WI38 (cell line): ENCODE measurements around the gene FAM184A.
"Not testable (repeated sequence)": the region's sequence is repeated elsewhere in the genome, so short reads cannot be mapped to it uniquely, and the experiment has no call there.

ENCODE experiments used
- H3K4me3 ChIP-seq: 2 replicates; pipeline ENCODE4 v1.5.1; 2011; ENCODE audit warnings: low read depth, mild to moderate bottlenecking, control low read depth, low read length
- TF ChIP-seq, protein P1 (sequence below): IDR thresholded peaks from 2 replicates; pipeline ENCODE4 v1.5.1; 2012; ENCODE audit warnings: low read depth, mild to moderate bottlenecking, control low read depth, low read length

Gene FAM184A

GRCh38 chr6:119028091-119028490, 50.4 kb downstream of the FAM184A start:
- H3K4me3 ChIP-seq: no peak overlapping the region
- TF ChIP-seq, protein P1, sequence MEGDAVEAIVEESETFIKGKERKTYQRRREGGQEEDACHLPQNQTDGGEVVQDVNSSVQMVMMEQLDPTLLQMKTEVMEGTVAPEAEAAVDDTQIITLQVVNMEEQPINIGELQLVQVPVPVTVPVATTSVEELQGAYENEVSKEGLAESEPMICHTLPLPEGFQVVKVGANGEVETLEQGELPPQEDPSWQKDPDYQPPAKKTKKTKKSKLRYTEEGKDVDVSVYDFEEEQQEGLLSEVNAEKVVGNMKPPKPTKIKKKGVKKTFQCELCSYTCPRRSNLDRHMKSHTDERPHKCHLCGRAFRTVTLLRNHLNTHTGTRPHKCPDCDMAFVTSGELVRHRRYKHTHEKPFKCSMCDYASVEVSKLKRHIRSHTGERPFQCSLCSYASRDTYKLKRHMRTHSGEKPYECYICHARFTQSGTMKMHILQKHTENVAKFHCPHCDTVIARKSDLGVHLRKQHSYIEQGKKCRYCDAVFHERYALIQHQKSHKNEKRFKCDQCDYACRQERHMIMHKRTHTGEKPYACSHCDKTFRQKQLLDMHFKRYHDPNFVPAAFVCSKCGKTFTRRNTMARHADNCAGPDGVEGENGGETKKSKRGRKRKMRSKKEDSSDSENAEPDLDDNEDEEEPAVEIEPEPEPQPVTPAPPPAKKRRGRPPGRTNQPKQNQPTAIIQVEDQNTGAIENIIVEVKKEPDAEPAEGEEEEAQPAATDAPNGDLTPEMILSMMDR: no peak

DNA sequence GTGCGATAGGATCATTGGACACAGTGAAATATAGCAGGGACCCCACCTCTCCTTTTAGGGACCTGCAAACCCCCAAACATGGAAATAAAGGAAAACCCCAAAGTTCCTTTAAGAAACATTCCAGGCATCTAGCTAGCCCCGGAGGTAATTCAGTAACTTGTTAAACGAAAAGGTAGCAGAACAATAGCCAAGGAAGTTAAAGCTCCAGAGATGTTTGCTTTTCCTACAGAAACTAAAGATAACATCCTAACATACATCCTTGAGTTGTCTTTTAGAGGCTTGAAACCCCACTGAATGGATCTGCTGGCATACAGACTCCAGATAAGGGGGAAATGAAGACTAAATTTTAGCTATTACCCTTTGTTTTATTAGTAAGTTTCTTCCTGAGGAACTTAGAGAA, 51.0 kb downstream of the FAM184A start:
- TF ChIP-seq, protein P1: no peak
- no peak overlapping the region for H3K4me3 ChIP-seq

GRCh38 chr6:119026822-119027221, 51.6 kb downstream of the FAM184A start:
- H3K4me3 ChIP-seq: no peak overlapping the region
- TF ChIP-seq, protein P1: no peak

- no peak overlapping the region for H3K4me3 ChIP-seq
- TF ChIP-seq, protein P1: no peak
These were observed 52.7 kb downstream of the FAM184A start for GRCh38 chr6:119025793-119026192.

DNA sequence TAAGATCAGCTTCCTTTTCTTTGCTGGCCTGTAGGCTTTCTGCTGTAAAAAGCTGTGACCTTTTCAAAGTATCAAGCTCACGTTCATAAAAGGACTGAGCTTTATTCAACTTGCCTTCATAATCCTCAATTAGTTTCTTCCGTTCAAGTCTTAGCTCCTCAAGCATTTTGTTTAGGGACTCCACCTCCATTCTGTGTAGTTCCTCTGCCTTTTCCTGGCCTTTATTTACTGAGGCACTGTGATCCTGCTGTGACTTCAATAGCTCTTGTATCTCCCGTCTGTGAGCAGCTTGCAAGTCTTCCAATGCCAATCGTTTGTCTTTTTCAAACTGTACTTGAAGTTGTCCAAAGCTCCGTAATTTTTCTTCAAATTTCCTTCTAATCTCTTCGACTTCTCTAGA, 54.4 kb downstream of the FAM184A start:
- TF ChIP-seq, protein P1: no peak
- H3K4me3 ChIP-seq: no peak overlapping the region

GRCh38 chr6:119022796-119023195, 55.7 kb downstream of the FAM184A start:
- TF ChIP-seq, protein P1: no peak
- no peak overlapping the region for H3K4me3 ChIP-seq

DNA sequence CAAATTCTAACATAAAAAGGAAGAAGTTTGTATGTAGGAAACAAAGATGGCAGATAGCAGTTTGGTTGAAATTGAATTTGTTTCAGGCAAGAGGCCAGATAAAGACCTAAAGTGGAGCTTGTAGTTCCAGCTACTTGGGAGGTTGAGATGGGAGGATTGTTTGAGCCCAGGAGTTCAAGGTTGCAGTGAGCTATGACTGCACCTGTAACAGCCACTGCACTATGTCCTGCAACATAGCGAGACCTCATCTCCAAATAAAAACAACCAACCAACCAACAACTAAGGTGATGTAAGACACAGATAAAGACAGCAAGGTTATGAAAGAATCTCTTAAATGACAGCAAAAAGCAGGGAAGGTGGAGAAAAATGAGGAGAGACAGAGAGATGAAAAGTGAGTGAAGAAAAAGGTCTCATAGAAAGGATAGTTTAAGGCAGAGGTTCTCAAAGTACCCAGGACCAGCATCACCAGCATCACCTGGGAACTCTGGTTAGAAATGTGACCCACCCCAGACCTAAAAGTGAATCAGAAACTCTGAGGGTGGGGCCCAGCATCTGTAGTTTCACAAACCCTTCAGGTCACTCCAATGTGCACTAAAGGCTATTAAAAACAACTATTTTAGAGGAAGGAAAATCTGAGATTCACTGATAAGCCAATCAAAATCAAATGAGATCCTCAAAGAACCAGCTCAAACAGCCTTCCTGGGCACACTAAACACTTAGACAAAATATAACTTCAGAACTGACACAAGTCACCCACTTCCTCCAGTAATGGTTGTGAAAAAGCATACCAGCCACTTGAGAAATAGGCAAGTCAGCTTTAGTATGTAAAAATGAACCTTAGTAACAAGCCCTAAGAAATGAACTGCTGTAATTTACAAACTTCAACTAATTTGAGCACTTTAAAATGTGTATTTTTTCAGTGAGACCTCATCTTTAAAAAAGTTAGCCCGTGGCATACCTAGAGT, 57.6 kb downstream of the FAM184A start:
- TF ChIP-seq, protein P1: no peak

DNA sequence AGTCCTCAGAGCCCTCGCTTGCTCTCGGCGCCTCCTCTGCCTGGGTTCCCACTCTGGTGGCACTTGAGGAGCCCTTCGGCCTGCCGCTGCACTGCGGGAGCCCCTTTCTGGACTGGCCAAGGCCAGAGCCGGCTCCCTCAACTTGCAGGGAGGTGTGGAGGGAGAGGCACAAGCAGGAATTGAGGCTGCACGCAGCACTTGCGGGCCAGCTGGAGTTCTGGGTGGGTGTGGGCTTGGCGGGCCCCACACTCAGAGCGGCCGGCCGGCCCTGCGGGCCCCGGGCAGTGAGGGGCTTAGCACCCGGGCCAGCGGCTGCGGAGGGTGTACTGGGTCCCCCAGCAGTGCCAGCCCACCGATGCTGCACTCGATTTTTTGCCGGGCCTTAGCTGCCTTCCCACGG, 63.3 kb downstream of the FAM184A start:
- not testable (repeated sequence) for H3K4me3 ChIP-seq

More for the DNA sequence above, 57.6 kb downstream of the FAM184A start:
- H3K4me3 ChIP-seq: no peak overlapping the region
